ENCODE measurements around the gene RNF208.
"Not testable (repeated sequence)": the region's sequence is repeated elsewhere in the genome, so short reads cannot be mapped to it uniquely, and the experiment has no call there.

DNA sequence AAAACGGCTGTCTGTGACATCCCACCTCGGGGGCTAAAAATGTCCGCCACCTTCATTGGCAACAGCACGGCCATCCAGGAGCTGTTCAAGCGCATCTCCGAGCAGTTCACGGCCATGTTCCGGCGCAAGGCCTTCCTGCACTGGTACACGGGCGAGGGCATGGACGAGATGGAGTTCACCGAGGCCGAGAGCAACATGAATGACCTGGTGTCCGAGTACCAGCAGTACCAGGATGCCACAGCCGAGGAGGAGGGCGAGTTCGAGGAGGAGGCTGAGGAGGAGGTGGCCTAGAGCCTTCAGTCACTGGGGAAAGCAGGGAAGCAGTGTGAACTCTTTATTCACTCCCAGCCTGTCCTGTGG lies 21.2 kb upstream of the RNF208 start:
- not testable (repeated sequence) for TF ChIP-seq CEBPB (IDR thresholded peaks at IDR 0.05); POLR2A (IDR thresholded peaks at IDR 0.05; ENCODE audit: low read length); ZNF302 (CRISPR knock-in tag; IDR thresholded peaks at IDR 0.05); EHMT2 (IDR thresholded peaks at IDR 0.05; ENCODE audit: low read depth)
- TF ChIP-seq, protein P1, sequence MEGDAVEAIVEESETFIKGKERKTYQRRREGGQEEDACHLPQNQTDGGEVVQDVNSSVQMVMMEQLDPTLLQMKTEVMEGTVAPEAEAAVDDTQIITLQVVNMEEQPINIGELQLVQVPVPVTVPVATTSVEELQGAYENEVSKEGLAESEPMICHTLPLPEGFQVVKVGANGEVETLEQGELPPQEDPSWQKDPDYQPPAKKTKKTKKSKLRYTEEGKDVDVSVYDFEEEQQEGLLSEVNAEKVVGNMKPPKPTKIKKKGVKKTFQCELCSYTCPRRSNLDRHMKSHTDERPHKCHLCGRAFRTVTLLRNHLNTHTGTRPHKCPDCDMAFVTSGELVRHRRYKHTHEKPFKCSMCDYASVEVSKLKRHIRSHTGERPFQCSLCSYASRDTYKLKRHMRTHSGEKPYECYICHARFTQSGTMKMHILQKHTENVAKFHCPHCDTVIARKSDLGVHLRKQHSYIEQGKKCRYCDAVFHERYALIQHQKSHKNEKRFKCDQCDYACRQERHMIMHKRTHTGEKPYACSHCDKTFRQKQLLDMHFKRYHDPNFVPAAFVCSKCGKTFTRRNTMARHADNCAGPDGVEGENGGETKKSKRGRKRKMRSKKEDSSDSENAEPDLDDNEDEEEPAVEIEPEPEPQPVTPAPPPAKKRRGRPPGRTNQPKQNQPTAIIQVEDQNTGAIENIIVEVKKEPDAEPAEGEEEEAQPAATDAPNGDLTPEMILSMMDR (IDR thresholded peaks at IDR 0.05), result not testable (repeated sequence)
- TF ChIP-seq, protein P2, sequence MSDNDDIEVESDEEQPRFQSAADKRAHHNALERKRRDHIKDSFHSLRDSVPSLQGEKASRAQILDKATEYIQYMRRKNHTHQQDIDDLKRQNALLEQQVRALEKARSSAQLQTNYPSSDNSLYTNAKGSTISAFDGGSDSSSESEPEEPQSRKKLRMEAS (IDR thresholded peaks at IDR 0.05), result not testable (repeated sequence)
